Epithelial cell of esophagus (primary cell): ENCODE results near the gene TRIM61.
"Not testable (repeated sequence)": the region's sequence is repeated elsewhere in the genome, so short reads cannot be mapped to it uniquely, and the experiment has no call there.

Source experiments
- DNase-seq: peaks from one replicate; pipeline ENCODE4 v3.0.0; 2010; ENCODE audit warnings: low read depth
- H3K4me3 ChIP-seq: 2 replicates; pipeline ENCODE4 v1.5.1; 2011; ENCODE audit warnings: mild to moderate bottlenecking, low read length, control low read depth
- TF ChIP-seq, protein P1 (sequence below): IDR thresholded peaks from 2 replicates; pipeline ENCODE4 v1.5.1; 2011; ENCODE audit warnings: low read depth, mild to moderate bottlenecking, low read length, control low read depth, inconsistent platforms; ENCODE audit not compliant: insufficient read depth; ENCODE audit errors: missing control alignments

The TRIM61 gene

DNA sequence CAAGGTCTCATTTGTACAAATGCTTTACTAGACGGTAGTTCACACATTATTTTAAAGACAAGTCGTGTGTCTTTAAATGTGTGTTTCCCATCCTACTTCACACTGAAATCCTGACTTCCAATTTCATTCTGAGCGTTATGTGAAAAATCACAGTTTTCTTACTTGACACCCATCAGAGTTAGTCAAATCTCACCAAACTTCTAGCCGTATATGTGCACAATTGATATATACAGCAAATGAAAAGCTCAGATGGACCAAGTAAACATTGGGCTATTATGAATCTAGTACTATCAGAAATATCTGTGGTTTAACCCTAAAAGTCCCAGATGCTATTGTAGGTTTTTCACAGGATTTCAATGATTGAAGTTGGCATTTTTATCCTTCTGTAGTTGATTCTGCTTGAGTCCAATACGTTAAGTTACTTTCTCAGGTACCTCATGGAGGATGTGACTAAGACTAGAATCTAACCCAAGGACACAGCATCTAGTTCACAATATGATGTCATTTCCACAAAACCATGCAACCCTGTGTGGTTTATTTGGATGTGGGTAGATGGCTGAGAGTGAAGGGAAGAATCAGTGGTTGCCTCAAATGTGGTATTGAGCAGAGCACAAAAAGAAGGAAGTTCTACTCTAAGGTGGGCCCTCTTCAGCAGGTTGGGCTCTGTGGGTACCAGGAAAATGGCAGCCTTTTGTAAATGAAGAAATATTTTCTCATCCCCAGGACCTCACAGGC is 32.2 kb upstream of the TRIM61 start:
- no peak overlapping the region for H3K4me3 ChIP-seq
- no peak for DNase-seq
- TF ChIP-seq, protein P1, sequence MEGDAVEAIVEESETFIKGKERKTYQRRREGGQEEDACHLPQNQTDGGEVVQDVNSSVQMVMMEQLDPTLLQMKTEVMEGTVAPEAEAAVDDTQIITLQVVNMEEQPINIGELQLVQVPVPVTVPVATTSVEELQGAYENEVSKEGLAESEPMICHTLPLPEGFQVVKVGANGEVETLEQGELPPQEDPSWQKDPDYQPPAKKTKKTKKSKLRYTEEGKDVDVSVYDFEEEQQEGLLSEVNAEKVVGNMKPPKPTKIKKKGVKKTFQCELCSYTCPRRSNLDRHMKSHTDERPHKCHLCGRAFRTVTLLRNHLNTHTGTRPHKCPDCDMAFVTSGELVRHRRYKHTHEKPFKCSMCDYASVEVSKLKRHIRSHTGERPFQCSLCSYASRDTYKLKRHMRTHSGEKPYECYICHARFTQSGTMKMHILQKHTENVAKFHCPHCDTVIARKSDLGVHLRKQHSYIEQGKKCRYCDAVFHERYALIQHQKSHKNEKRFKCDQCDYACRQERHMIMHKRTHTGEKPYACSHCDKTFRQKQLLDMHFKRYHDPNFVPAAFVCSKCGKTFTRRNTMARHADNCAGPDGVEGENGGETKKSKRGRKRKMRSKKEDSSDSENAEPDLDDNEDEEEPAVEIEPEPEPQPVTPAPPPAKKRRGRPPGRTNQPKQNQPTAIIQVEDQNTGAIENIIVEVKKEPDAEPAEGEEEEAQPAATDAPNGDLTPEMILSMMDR, result no peak

DNA sequence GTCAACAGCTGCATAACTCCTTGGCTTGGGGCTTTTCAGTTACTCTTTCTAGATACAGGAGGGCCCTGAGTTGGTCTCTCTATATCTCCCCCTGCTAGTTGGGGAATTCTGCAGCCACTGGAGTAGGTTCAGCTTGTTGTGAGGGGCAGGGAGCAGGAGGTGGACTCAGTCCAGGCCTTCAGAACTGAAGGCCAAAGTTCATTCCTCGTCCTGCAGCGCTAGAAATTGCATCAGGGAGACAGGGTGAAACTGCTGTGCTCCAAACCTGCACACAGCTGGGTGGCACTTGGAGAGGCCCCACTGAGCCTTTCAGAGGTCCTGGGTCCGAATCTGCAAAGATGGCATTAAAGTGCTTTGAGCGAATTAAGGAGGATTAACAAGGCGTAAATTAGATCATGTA is 29.4 kb upstream of the TRIM61 start:
- no peak overlapping the region for H3K4me3 ChIP-seq
- TF ChIP-seq, protein P1, result no peak
- DNase-seq, result no peak

GRCh38 chr4:165006456-165006855 is 29.0 kb upstream of the TRIM61 start:
- TF ChIP-seq, protein P1, result no peak
- H3K4me3 ChIP-seq, result no peak overlapping the region
- DNase-seq, result no peak

DNA sequence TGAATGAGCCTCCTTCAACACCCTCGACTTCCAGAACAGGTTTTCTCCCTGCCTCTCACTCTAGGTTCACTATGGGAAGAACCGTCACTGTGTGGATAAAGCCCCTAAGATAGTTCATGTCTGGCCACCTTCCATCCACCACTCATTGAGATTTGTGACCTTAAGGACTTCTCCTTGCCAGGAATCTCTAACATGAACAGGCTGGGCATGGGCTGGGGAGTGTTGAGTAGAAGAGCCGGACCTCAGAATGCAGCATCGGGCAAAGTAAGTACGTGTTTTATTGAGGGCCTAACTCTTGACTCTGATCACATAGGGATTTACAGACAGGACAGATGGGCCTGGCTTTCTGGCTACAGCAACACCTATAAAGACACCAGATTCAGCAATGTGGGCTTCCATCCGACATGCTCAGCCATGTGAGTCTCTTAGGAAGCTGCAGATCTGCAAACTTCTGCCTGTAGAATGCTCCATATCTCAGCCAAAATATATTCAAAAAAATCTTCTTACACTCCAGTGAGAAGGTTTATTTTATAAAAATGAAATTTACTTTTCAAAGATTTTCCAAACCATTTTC is 28.0 kb upstream of the TRIM61 start:
- TF ChIP-seq, protein P1, result no peak
- no peak overlapping the region for H3K4me3 ChIP-seq
- no peak for DNase-seq

DNA sequence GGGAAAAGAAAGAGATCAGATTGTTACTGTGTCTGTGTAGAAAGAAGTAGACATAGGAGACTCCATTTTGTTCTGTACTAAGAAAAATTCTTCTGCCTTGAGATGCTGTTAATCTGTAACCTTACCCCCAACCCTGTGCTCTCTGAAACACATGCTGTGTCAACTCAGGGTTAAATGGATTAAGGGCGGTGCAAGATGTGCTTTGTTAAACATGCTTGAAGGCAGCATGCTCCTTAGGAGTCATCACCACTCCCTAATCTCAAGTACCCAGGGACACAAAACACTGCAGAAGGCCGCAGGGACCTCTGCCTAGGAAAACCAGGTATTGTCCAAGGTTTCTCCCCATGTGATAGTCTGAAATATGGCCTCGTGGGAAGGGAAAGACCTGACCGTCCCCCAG is 24.5 kb upstream of the TRIM61 start:
- H3K4me3 ChIP-seq, DNase-seq: not testable (repeated sequence)

GRCh38 chr4:164998526-164999080 is 21.1 kb upstream of the TRIM61 start:
- not testable (repeated sequence) for H3K4me3 ChIP-seq, DNase-seq

DNA sequence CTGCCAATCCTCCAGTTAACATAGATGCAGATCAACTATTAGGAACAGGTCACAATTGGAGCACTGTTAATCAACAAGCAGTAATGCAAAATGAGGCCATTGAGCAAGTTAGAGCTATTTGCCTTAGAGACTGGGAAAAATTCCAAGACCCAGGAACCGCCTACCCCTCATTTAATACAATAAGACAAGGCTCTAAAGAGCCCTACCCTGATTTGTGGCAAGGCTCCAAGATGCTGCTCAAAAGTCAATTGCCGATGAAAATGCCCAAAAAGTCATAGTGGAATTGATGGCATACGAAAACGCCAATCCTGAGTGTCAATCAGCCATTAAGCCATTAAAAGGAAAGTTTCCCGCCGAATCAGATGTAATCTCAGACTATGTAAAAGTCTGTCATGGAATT is 20.5 kb upstream of the TRIM61 start:
- DNase-seq, result no peak
- TF ChIP-seq, protein P1, result no peak
- no peak overlapping the region for H3K4me3 ChIP-seq

GRCh38 chr4:164997324-164997723 is 19.9 kb upstream of the TRIM61 start:
- TF ChIP-seq, protein P1, result peak; percentile 7
- peak; percentile 40 for DNase-seq
- no peak overlapping the region for H3K4me3 ChIP-seq

GRCh38 chr4:164996123-164996522 is 18.7 kb upstream of the TRIM61 start:
- not testable (repeated sequence) for DNase-seq, H3K4me3 ChIP-seq

GRCh38 chr4:164990786-164991185 is 13.3 kb upstream of the TRIM61 start:
- not testable (repeated sequence) for H3K4me3 ChIP-seq, DNase-seq
